Neural progenitor cell (in vitro differentiated cells): ENCODE results near the gene C20orf144.

Source experiments
- EZH2 ChIP-seq: fragments of 200-600 bp; sonication (generic); IDR thresholded peaks from 2 replicates; pipeline ENCODE4 v1.6.1; 2017; ENCODE audit warnings: antibody characterized with exemption, mild to moderate bottlenecking, moderate library complexity
- EZH2phosphoT487 ChIP-seq: fragments of 200-600 bp; sonication (generic); IDR thresholded peaks from 2 replicates; pipeline ENCODE4 v1.6.1; 2017; ENCODE audit warnings: antibody characterized with exemption
- TF ChIP-seq, protein P1 (sequence below): fragments of 200-600 bp; sonication (generic); IDR thresholded peaks from 2 replicates; pipeline ENCODE4 v1.5.1; 2017; ENCODE audit warnings: antibody characterized with exemption, mild to moderate bottlenecking

DNA sequence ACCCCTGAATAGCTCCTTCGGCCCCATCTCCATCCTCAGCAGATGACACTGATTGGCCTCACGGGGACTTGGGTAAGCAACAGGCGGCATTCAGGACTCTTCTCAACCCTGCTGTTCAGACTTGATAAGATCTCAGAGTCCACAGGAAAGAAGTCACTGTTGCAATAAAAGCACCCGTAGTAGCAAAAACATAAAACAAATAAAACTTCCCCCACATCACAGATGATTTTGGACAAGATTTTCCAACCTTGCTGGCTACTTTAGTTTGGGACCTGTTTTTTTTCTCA, 17.1 kb upstream of the C20orf144 start:
- TF ChIP-seq EZH2 (no peak), EZH2phosphoT487 (no peak)
- TF ChIP-seq, protein P1, sequence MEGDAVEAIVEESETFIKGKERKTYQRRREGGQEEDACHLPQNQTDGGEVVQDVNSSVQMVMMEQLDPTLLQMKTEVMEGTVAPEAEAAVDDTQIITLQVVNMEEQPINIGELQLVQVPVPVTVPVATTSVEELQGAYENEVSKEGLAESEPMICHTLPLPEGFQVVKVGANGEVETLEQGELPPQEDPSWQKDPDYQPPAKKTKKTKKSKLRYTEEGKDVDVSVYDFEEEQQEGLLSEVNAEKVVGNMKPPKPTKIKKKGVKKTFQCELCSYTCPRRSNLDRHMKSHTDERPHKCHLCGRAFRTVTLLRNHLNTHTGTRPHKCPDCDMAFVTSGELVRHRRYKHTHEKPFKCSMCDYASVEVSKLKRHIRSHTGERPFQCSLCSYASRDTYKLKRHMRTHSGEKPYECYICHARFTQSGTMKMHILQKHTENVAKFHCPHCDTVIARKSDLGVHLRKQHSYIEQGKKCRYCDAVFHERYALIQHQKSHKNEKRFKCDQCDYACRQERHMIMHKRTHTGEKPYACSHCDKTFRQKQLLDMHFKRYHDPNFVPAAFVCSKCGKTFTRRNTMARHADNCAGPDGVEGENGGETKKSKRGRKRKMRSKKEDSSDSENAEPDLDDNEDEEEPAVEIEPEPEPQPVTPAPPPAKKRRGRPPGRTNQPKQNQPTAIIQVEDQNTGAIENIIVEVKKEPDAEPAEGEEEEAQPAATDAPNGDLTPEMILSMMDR: no peak
